Measurements from ENCODE around the gene CRY1. TPM values are rescaled to one million over a fixed set of nuclear protein-coding genes. Genes with fewer than 3 reads are reported as not detected.

The CRY1 gene
- total RNA-seq (10 to 100 TPM; 19.4 to 22.6 TPM), polyA plus RNA-seq (ENCODE audit: insufficient read length in 6 of 6) (10 to 100 TPM; 21.0 to 33.7 (median 27.9) TPM)
- long read RNA-seq, donor 1, partial matches to known transcripts, result 28 of 32 reads
- long read RNA-seq, donor 1, other reads (novel, unspliced or antisense), result 0 of 32 reads
- long read RNA-seq, donor 2, transcript CRY1-201 (13 exons, 3,267 nt), result major isoform, 7 of 28 reads
- long read RNA-seq, donor 2, partial matches to known transcripts, result 21 of 28 reads
- long read RNA-seq, donor 2, other reads (novel, unspliced or antisense), result 0 of 28 reads
- long read RNA-seq, donor 3, partial matches to known transcripts, result 22 of 24 reads
- long read RNA-seq, donor 3, other reads (novel, unspliced or antisense), result 0 of 24 reads
- long read RNA-seq, donor 4, partial matches to known transcripts, result 1 of 3 reads
- long read RNA-seq, donor 4, other reads (novel, unspliced or antisense), result 2 of 3 reads
- long read RNA-seq, donor 5, partial matches to known transcripts, result 0 of 1 reads
- long read RNA-seq, donor 5, other reads (novel, unspliced or antisense), result 0 of 1 reads
- long read RNA-seq, donor 6, partial matches to known transcripts, result 22 of 25 reads
- long read RNA-seq, donor 6, other reads (novel, unspliced or antisense), result 0 of 25 reads
- long read RNA-seq, donor 7, partial matches to known transcripts, result 21 of 24 reads
- long read RNA-seq, donor 7, other reads (novel, unspliced or antisense), result 0 of 24 reads
- long read RNA-seq, donor 8, transcript CRY1-201 (13 exons, 3,267 nt), result major isoform, 7 of 32 reads
- long read RNA-seq, donor 8, partial matches to known transcripts, result 25 of 32 reads
- long read RNA-seq, donor 8, other reads (novel, unspliced or antisense), result 0 of 32 reads
- long read RNA-seq, donor 9, result 0 reads
- long read RNA-seq, donor 10, partial matches to known transcripts, result 0 of 1 reads
- long read RNA-seq, donor 10, other reads (novel, unspliced or antisense), result 0 of 1 reads
- long read RNA-seq, donor 11, partial matches to known transcripts, result 0 of 4 reads
- long read RNA-seq, donor 11, other reads (novel, unspliced or antisense), result 0 of 4 reads
- long read RNA-seq, donor 12, partial matches to known transcripts, result 17 of 17 reads
- long read RNA-seq, donor 12, other reads (novel, unspliced or antisense), result 0 of 17 reads

DNA sequence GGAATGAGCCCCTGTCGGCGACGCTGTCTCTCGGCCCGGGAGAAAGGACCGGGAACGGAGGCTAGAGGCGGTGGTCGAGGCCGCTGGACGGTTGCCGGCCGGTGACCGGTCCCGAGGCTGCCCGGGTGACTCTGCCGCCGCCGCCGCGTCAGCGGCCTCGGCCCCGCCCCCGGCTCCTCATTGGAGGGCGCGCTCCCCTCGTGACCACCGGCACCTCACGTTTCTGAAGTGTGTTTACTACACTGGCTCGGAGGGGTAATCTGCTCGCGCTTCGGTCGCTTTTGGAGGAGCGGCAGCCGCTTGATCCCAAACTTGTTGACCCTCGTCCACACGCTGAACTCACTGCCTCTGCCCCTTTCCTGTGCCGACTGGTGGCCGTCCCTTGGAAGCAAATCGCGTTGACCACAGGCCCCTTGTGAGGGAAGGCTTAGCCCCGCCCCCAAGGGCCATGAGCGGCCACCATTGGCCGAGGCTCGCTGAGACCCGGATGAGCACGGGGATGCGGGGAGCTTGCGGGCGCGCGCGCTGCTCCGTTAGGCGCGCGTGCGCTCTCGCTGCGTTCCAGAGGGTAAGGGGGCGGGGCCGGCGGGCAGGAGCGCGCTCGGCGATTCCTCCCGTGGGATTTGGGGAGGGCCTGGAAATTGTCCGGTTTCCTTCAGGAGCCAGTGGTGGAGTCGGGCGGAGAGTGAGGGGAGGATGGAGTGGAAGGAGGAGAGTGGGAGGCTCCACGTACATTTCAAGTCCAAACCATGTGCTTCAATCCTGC is at the start of gene CRY1:
Gene CRY1 (minus strand): TSS at position 133 of the 766 bp plus-strand sequence. CDS start 588 bp downstream, outside the sequence.
- Histone ChIP-seq H3K27me3 (peaks cover 0 to 5% of the 10 kb centered on the region in 2 donors), H3K4me3 (peak within 1 kb of the TSS; percentile 87 to 99), H3K4me1 (peaks cover 0 to 28% of the 10 kb centered on the region in 2 donors), H3K36me3 (no peaks in the 10 kb centered on the region), H3K27ac (peak within 1 kb of the TSS; percentile 95 to 98), H3K9me3 (peaks cover 0 to 2% of the 10 kb centered on the region in 2 donors)
- TF ChIP-seq, protein P1, sequence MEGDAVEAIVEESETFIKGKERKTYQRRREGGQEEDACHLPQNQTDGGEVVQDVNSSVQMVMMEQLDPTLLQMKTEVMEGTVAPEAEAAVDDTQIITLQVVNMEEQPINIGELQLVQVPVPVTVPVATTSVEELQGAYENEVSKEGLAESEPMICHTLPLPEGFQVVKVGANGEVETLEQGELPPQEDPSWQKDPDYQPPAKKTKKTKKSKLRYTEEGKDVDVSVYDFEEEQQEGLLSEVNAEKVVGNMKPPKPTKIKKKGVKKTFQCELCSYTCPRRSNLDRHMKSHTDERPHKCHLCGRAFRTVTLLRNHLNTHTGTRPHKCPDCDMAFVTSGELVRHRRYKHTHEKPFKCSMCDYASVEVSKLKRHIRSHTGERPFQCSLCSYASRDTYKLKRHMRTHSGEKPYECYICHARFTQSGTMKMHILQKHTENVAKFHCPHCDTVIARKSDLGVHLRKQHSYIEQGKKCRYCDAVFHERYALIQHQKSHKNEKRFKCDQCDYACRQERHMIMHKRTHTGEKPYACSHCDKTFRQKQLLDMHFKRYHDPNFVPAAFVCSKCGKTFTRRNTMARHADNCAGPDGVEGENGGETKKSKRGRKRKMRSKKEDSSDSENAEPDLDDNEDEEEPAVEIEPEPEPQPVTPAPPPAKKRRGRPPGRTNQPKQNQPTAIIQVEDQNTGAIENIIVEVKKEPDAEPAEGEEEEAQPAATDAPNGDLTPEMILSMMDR (IDR thresholded peaks at IDR 0.05), result no peak
- ATAC-seq (peak; percentile 92), DNase-seq (peak; percentile 96 to 100 (median 98))
- intact Hi-C loops (cut with DNase I), result no loop called here

DNA sequence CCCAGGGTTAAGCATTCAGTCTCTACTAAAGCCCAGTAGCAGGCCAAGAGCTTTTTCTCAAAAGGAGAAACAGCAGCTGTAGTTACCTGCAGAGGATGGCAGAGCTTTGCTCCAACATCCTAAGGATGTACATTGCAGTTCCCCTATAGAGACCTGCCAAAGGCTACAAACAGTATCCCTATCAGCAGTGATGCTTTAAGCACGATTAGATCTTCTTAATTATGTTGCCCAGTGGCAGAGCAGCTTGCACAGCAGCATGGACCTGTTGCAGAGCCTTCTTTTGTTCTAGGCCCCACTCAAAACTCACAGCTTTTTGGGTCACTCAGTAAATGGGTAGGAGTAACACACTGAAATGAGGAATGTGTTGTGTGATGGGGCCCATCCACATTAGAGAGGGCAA is 46.4 kb upstream of the CRY1 start:
- DNase-seq (no peak), ATAC-seq (no peak)
- H3K4me3 ChIP-seq, result no peak overlapping the region
- H3K36me3 ChIP-seq, result no peaks in the 10 kb centered on the region
- intact Hi-C loops (cut with DNase I), result no loop called here
- no peaks in the 10 kb centered on the region for H3K4me1 ChIP-seq
- TF ChIP-seq, protein P1 (IDR thresholded peaks at IDR 0.05), result no peak
- H3K27ac ChIP-seq, result no peak overlapping the region
- H3K9me3 ChIP-seq, result no peaks in the 10 kb centered on the region
- H3K27me3 ChIP-seq, result no peaks in the 10 kb centered on the region

DNA sequence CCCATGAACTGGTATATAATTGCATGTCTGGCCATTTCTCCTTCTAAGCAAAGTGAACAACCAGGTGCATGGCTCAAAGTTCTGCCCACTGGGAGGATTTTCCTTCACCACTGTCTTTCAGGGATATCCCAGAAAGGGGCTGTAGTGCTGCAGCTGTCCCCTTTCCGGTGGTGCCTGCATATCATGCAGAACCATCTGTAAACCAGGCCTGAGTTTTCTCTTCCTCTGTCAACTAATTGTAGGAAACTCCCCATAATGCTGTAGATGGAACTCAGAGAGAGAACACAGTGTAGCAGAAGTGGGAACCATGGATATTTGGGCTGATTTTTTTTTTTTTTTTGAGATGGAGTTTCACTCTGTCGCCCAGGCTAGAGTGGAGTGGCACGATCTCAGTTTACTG is 45.6 kb upstream of the CRY1 start:
- Histone ChIP-seq H3K9me3 (no peaks in the 10 kb centered on the region), H3K4me1 (no peaks in the 10 kb centered on the region), H3K36me3 (no peaks in the 10 kb centered on the region), H3K4me3 (no peak overlapping the region), H3K27me3 (no peaks in the 10 kb centered on the region), H3K27ac (no peak overlapping the region)
- no peak for DNase-seq
- intact Hi-C loops (cut with DNase I), result no loop called here
- no peak for ATAC-seq
- TF ChIP-seq, protein P1 (IDR thresholded peaks at IDR 0.05), result no peak

DNA sequence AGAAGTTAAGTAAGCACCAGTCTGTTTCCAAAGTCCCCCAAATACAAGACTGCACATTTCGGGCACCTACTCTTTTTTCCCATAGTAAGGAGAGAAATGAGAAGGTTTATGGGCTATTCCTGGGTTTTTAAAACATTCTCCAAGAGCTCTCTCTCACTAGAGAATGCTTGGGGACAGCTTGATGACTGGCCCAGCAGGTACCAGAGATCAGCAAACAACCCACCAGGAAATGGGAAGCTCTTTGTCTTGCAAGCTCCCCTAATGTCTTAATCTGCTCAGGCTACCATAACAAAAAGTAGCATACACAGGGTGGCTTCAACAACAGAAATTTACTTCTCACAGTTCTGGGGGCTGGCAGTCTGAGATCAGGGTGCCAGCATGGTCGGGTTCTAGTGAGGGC is 41.8 kb upstream of the CRY1 start:
- Histone ChIP-seq H3K4me1 (no peaks in the 10 kb centered on the region), H3K9me3 (no peaks in the 10 kb centered on the region), H3K27ac (no peak overlapping the region), H3K27me3 (no peaks in the 10 kb centered on the region), H3K36me3 (no peaks in the 10 kb centered on the region), H3K4me3 (no peak overlapping the region)
- TF ChIP-seq, protein P1 (IDR thresholded peaks at IDR 0.05), result no peak
- intact Hi-C loops (cut with DNase I), result no loop called here
- no peak for ATAC-seq
- no peak for DNase-seq

Measured in left lung (tissue), 14 donors.